Duodenal mucosa (tissue), 2 donors: ENCODE data around the gene COL4A4.
"Not testable (repeated sequence)": the region's sequence is repeated elsewhere in the genome, so short reads cannot be mapped to it uniquely, and the experiment has no call there.

Experiments
- H3K27ac ChIP-seq: one replicate; pipeline ENCODE4 v1.7.0; 2013; ENCODE audit warnings: low read depth, low read length
- H3K27me3 ChIP-seq, 2 donors: one replicate each; pipeline ENCODE4 v1.7.0; 2013; ENCODE audit warnings: low read length in 2 of 2, control low read depth in 1 of 2; ENCODE audit not compliant: insufficient read depth in 2 of 2, control insufficient read depth in 1 of 2
- H3K36me3 ChIP-seq, 2 donors: one replicate each; pipeline ENCODE4 v1.7.0; 2013; ENCODE audit warnings: low read length in 2 of 2, control low read depth in 1 of 2; ENCODE audit not compliant: insufficient read depth in 2 of 2, control insufficient read depth in 1 of 2
- H3K4me1 ChIP-seq, 2 donors: one replicate each; pipeline ENCODE4 v1.7.0; 2013; ENCODE audit warnings: low read length in 2 of 2, control low read depth in 1 of 2; ENCODE audit not compliant: insufficient read depth in 2 of 2, control insufficient read depth in 1 of 2
- H3K4me3 ChIP-seq, 2 donors: one replicate each; pipeline ENCODE4 v1.7.0; 2013; ENCODE audit warnings: low read length in 2 of 2, low read depth in 1 of 2
- H3K9ac ChIP-seq, 2 donors: one replicate each; pipeline ENCODE4 v1.7.0; 2013; ENCODE audit warnings: low read length in 2 of 2, low read depth in 1 of 2
- H3K9me3 ChIP-seq, 2 donors: one replicate each; pipeline ENCODE4 v1.7.0; 2013; ENCODE audit warnings: low read length in 2 of 2, control low read depth in 1 of 2; ENCODE audit not compliant: control insufficient read depth in 1 of 2

COL4A4 gene

DNA sequence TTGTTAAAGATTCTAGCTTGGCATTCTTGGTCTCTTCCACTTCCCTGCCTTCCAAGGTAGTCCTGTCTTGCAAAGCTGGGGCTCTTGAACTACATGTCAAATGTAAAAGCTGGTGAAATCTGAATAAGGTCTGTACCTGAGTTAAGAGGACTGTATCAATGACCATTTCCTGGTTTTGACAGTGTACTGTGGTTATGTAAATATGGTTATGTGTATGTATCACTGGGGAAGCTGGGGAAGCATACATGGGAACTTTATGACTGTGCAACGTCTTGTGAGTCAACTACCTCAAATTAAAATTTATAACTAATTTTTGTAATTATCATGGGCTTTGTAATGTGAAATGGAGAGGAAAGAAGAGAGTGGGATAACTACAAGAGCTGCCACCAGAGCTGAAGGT, 81.7 kb downstream of the COL4A4 start:
- Histone ChIP-seq H3K9me3 (no peaks in the 10 kb centered on the region), H3K4me1 (no peaks in the 10 kb centered on the region), H3K36me3 (no peaks in the 10 kb centered on the region), H3K4me3 (no peak overlapping the region), H3K9ac (no peak overlapping the region), H3K27me3 (no peaks in the 10 kb centered on the region), H3K27ac (no peak overlapping the region)

DNA sequence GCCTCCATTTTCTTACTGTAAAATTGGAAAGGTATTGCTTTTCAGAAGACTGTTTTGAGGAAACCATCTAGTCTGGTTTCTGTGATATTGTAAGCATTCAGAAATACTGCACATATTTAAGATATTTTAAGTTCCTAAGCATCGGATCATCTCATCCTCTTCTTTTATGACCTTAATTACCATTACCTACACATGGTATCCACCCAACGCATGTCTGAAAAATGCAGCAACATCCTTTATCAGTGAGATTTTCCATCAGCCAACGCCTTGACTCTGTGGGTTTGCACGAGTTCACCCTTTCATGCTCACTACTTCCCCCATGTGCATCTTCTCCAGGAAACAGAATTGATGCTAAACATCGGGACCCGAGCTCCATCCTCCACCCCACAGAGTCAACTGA, 84.3 kb downstream of the COL4A4 start:
- no peaks in the 10 kb centered on the region for H3K4me1 ChIP-seq
- no peaks in the 10 kb centered on the region for H3K9me3 ChIP-seq
- H3K27me3 ChIP-seq = no peaks in the 10 kb centered on the region
- no peak overlapping the region for H3K27ac ChIP-seq
- no peaks in the 10 kb centered on the region for H3K36me3 ChIP-seq
- H3K9ac ChIP-seq = no peak overlapping the region
- no peak overlapping the region for H3K4me3 ChIP-seq

DNA sequence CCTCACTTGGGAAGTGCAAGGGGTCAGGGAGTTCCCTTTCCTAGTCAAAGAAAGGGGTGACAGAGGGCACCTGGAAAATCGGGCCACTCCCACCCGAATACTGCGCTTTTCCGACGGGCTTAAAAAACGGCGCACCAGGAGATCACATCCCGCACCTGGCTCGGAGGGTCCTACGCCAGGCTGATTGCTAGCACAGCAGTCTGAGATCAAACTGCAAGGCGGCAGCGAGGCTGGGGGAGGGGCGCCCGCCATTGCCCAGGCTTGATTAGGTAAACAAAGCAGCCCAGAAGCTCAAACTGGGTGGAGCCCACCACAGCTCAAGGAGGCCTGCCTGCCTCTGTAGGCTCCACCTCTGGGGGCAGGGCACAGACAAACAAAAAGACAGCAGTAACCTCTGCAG, 98.9 kb downstream of the COL4A4 start:
- not testable (repeated sequence) for H3K9me3 ChIP-seq, H3K9ac ChIP-seq, H3K36me3 ChIP-seq, H3K4me3 ChIP-seq, H3K27me3 ChIP-seq, H3K4me1 ChIP-seq, H3K27ac ChIP-seq

DNA sequence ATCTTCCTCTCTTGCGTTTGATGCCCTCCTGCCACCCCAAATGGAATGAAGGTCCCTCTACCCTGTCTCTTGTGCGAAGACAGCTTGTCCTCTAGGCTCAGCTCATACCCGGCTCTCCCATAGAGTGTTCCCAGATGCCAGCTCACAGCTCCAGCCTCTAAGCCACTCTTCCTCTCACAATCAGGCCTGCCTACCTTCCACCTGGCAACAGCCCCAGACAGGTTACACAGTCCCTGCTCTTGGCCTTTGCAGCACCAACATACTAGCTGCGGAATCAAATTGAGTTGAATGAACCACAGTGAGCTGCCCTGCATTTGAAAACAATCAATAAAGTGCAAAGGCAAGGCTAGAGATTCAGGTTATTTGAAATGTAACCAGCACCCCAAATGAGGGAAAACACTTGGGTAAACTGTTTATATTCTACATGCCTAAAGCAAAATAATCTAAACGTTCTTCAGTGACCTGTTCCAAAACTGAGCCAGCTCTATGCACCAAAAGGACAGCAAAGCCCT, 105.1 kb downstream of the COL4A4 start:
- Histone ChIP-seq H3K36me3 (no peaks in the 10 kb centered on the region), H3K9me3 (no peaks in the 10 kb centered on the region), H3K4me3 (no peak overlapping the region), H3K27ac (no peak overlapping the region), H3K27me3 (no peaks in the 10 kb centered on the region), H3K4me1 (no peaks in the 10 kb centered on the region), H3K9ac (no peak overlapping the region)

DNA sequence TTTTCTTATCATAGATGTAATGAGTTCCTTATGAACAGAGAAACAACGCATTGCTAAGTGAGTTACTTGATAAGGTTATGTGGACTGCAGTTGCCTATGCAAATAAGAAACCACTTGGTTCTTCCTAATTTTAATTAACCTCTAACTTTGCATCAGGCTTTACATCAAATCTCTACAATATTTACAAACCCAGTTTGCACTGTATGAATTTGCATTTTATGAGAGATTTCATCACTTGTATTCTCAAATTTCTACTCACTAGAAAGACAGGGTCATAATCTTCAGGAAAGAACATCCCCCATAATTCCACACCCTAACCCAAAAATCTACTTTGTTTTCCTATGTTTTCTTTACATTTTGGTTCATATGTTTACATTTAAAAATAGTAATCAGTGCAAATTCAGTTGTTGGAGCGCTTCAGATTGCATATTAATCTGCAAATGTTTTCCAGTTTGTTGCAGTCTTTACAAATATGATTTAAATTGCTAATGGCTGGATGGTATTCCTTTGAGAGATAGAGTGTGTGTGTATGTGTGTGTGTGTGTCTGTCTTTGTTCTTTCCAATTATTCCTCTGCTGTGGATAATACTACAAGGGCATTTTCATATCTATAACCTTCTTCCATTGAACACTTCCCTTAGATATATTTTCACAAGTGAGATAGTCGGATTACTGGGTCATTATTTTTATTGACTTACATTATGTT, 106.1 kb downstream of the COL4A4 start:
- Histone ChIP-seq H3K27me3 (no peaks in the 10 kb centered on the region), H3K4me1 (no peaks in the 10 kb centered on the region), H3K4me3 (no peak overlapping the region), H3K9me3 (no peaks in the 10 kb centered on the region), H3K36me3 (no peaks in the 10 kb centered on the region), H3K27ac (no peak overlapping the region), H3K9ac (no peak overlapping the region)

DNA sequence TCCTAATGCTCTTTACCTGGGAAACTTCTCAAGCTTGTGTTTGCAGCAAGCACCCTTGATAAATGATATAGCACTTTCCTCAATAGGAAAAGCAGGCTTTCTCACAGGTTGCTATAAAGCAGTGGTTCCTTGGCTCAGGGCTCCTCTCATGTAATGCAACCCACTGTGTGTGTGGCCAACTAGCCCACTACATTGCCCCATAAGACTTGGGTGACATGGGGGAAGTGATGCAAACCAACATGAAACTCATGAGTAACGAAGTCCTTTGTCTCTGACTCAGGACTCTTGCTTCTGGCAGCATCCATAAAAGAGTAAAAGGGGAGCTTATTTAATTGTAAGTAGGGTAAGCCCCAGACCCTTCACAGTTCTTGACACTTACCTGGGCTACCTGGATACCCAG, 106.9 kb downstream of the COL4A4 start:
- H3K36me3 ChIP-seq = no peaks in the 10 kb centered on the region
- H3K4me1 ChIP-seq = no peaks in the 10 kb centered on the region
- H3K9me3 ChIP-seq = no peaks in the 10 kb centered on the region
- H3K9ac ChIP-seq = no peak overlapping the region
- no peak overlapping the region for H3K27ac ChIP-seq
- H3K4me3 ChIP-seq = no peak overlapping the region
- no peaks in the 10 kb centered on the region for H3K27me3 ChIP-seq

DNA sequence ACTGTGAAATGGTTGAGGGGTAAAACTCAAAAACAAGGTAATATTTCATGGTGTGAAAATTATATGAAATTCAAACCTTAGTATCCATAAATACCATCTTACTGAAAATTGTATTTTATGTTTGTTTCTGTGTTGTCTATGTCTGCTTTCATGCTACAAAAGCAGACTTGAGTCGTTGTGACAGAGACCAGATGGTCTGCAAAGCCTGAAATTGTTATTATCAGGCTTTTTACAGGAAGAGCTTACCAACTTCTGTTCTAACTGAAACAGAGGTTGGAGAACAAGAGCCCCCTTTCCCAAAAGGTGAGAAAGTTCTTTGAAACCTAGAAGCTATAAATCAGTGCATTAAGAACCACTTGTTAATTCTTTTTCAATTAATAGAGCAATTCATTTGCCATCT, 110.0 kb downstream of the COL4A4 start:
- Histone ChIP-seq H3K36me3 (no peaks in the 10 kb centered on the region), H3K27ac (no peak overlapping the region), H3K4me3 (no peak overlapping the region), H3K9ac (no peak overlapping the region), H3K9me3 (no peaks in the 10 kb centered on the region), H3K27me3 (no peaks in the 10 kb centered on the region), H3K4me1 (no peaks in the 10 kb centered on the region)

DNA sequence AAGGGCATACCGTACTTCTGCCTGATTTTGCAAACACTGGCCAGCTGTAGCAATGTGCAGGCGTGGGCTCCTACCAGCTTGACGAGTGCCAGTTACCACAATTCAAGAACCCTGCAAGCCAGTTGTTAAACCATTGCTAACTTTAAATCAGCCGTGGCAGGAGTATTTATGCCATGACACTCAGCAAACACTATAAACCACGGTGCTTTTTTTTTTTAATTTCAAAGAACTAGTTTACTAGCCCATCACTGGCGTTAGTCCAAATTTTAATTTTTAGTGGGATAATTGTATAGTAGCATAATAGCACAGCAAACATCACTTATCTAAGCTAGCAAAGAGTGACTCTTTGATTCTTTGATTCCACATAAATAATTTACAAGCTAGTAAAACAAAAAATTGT, 111.1 kb downstream of the COL4A4 start:
- H3K4me1 ChIP-seq = no peaks in the 10 kb centered on the region
- no peak overlapping the region for H3K9ac ChIP-seq
- H3K9me3 ChIP-seq = no peaks in the 10 kb centered on the region
- H3K36me3 ChIP-seq = no peaks in the 10 kb centered on the region
- no peaks in the 10 kb centered on the region for H3K27me3 ChIP-seq
- no peak overlapping the region for H3K27ac ChIP-seq
- H3K4me3 ChIP-seq = no peak overlapping the region

DNA sequence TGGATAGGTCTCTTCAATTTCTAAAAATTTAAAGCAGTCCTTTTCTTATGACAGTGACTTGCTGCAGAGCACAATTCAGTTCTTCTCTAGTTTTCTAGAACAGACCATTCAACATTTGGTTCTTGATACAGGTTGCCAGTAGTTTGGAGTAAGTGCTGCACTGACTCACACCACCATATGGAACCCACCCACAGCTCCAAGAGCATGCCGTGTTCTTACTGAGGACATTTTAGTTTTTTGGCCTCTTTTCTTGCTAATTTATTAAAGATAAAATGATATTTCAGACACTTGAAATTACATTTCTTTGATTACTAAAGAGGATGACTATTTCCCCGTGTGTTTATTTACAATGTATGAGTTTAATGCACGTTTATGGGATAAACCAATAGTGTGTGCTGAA, 120.0 kb downstream of the COL4A4 start:
- Histone ChIP-seq H3K9me3 (no peaks in the 10 kb centered on the region), H3K27me3 (no peaks in the 10 kb centered on the region), H3K36me3 (no peaks in the 10 kb centered on the region), H3K9ac (no peak overlapping the region), H3K4me3 (no peak overlapping the region), H3K27ac (no peak overlapping the region), H3K4me1 (no peaks in the 10 kb centered on the region)

DNA sequence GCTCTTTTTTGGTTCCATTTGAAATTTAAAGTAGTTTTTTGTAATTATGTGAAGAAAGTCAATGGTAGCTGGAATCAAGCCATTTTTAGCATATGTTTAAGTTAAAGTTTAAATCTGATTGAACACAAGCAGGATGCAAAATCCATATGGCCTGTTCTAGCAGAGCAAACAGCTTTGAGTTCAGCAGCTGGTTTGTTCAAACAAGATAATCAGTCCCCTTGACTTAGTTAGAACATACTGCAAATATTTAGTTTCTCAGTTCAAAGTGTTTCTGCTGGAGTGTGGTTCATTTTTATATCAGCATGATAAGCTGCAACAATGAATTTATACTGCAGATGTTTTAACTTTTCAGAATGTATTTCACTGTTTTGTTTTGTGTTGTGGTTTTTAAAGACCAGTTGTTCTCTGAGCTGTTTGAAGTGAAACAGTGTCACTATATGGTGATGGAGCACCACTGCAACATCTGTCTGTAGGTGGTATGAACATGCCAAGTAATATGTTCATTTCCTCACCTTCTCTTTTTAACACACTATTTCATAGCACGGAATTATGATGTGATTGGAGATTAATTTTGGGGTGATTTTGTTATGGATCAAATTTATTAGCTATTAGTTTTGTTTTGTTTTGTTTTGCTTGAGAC, 125.3 kb downstream of the COL4A4 start:
- Histone ChIP-seq H3K9ac (no peak overlapping the region), H3K4me1 (no peaks in the 10 kb centered on the region), H3K27me3 (no peaks in the 10 kb centered on the region), H3K4me3 (no peak overlapping the region), H3K27ac (no peak overlapping the region), H3K36me3 (no peaks in the 10 kb centered on the region), H3K9me3 (no peaks in the 10 kb centered on the region)
